ENCODE results near the gene PPP1R9A. TPM values are rescaled to one million over a fixed set of nuclear protein-coding genes. Genes with fewer than 3 reads are reported as not detected.

The PPP1R9A gene
- total RNA-seq, 1 experiment from 2014 or later: 15.6 TPM

- TF ChIP-seq CTCF (conservative IDR thresholded peaks at IDR 0.05; ENCODE audit: low read depth, low read length): no peak
- no peak for TF ChIP-seq EZH2 (IDR thresholded peaks at IDR 0.05; ENCODE audit: borderline replicate concordance, low read depth, low read length, poor library complexity, severe bottlenecking)
- H3K36me3 ChIP-seq (ENCODE audit: insufficient read depth, low read length, poor library complexity, severe bottlenecking): no peaks in the 10 kb centered on the region
- no peaks in the 10 kb centered on the region for H3K4me1 ChIP-seq (ENCODE audit: insufficient read depth, low read length, poor library complexity, severe bottlenecking)
- POLR2A ChIA-PET (ENCODE audit: low non-redundant PET): no interaction called here
- no peak for DNase-seq (ENCODE audit: low spot score)
- intact Hi-C loops (cut with micrococcal nuclease; ENCODE audit: unreplicated experiment): no loop called here
- CTCF ChIA-PET: no interaction called here
- no peak overlapping the region for H3K27ac ChIP-seq (ENCODE audit: low read depth, low read length, poor library complexity, severe bottlenecking)
- H3K4me3 ChIP-seq (ENCODE audit: low read depth, low read length, poor library complexity, severe bottlenecking): no peak overlapping the region
- H3K27me3 ChIP-seq (replicated peaks; ENCODE audit: insufficient read depth, low read depth, low read length, poor library complexity): no peaks in the 10 kb centered on the region
- no TSS peak for BruUV-seq (replicated peaks)
- H3K9me3 ChIP-seq (ENCODE audit: low read depth, low read length, poor library complexity, severe bottlenecking): no peaks in the 10 kb centered on the region
These were observed 410.6 kb downstream of the PPP1R9A start for GRCh38 chr7:95317966-95318365.

- Histone ChIP-seq H3K9me3 (ENCODE audit: low read depth, low read length, poor library complexity, severe bottlenecking) (no peaks in the 10 kb centered on the region), H3K36me3 (ENCODE audit: insufficient read depth, low read length, poor library complexity, severe bottlenecking) (no peaks in the 10 kb centered on the region), H3K4me3 (ENCODE audit: low read depth, low read length, poor library complexity, severe bottlenecking) (no peak overlapping the region), H3K4me1 (ENCODE audit: insufficient read depth, low read length, poor library complexity, severe bottlenecking) (no peaks in the 10 kb centered on the region), H3K27ac (ENCODE audit: low read depth, low read length, poor library complexity, severe bottlenecking) (no peak overlapping the region), H3K27me3 (replicated peaks; ENCODE audit: insufficient read depth, low read depth, low read length, poor library complexity) (no peaks in the 10 kb centered on the region)
- intact Hi-C loops (cut with micrococcal nuclease; ENCODE audit: unreplicated experiment): no loop called here
- no TSS peak for BruUV-seq (replicated peaks)
- CTCF ChIA-PET: no interaction called here
- no peak for TF ChIP-seq EZH2 (IDR thresholded peaks at IDR 0.05; ENCODE audit: borderline replicate concordance, low read depth, low read length, poor library complexity, severe bottlenecking)
- no peak for TF ChIP-seq CTCF (conservative IDR thresholded peaks at IDR 0.05; ENCODE audit: low read depth, low read length)
- POLR2A ChIA-PET (ENCODE audit: low non-redundant PET): no interaction called here
- no peak for DNase-seq (ENCODE audit: low spot score)
These were observed 411.2 kb downstream of the PPP1R9A start for GRCh38 chr7:95318501-95319100.

GRCh38 chr7:95319570-95319969 is 412.2 kb downstream of the PPP1R9A start:
- intact Hi-C loops (cut with micrococcal nuclease; ENCODE audit: unreplicated experiment): no loop called here
- no peak overlapping the region for H3K4me3 ChIP-seq (ENCODE audit: low read depth, low read length, poor library complexity, severe bottlenecking)
- CTCF ChIA-PET: no interaction called here
- no peak for TF ChIP-seq EZH2 (IDR thresholded peaks at IDR 0.05; ENCODE audit: borderline replicate concordance, low read depth, low read length, poor library complexity, severe bottlenecking)
- TF ChIP-seq CTCF (conservative IDR thresholded peaks at IDR 0.05; ENCODE audit: low read depth, low read length): no peak
- POLR2A ChIA-PET (ENCODE audit: low non-redundant PET): no interaction called here
- H3K4me1 ChIP-seq (ENCODE audit: insufficient read depth, low read length, poor library complexity, severe bottlenecking): no peaks in the 10 kb centered on the region
- H3K27ac ChIP-seq (ENCODE audit: low read depth, low read length, poor library complexity, severe bottlenecking): no peak overlapping the region
- no peak for DNase-seq (ENCODE audit: low spot score)
- no TSS peak for BruUV-seq (replicated peaks)
- no peaks in the 10 kb centered on the region for H3K9me3 ChIP-seq (ENCODE audit: low read depth, low read length, poor library complexity, severe bottlenecking)
- H3K27me3 ChIP-seq (replicated peaks; ENCODE audit: insufficient read depth, low read depth, low read length, poor library complexity): no peaks in the 10 kb centered on the region
- H3K36me3 ChIP-seq (ENCODE audit: insufficient read depth, low read length, poor library complexity, severe bottlenecking): no peaks in the 10 kb centered on the region
